Sigmoid colon (tissue), 7 donors: Measurements from ENCODE around the gene SNW1. TPM values are rescaled to one million over a fixed set of nuclear protein-coding genes. Genes with fewer than 3 reads are reported as not detected.

Experiments used
- DNase-seq: peaks from one replicate; pipeline ENCODE4 v3.0.0-alpha.2; 2019
- H3K27ac ChIP-seq, 4 donors: fragments of 200-600 bp; sonication (generic); one replicate each; pipeline ENCODE4 v1.5.1; 2016 to 2019; ENCODE audit warnings: mild to moderate bottlenecking in 1 of 4
- H3K27me3 ChIP-seq, 3 donors: fragments of 200-600 bp; sonication (generic); one replicate each; pipeline ENCODE4 v1.5.1; 2019; ENCODE audit warnings: mild to moderate bottlenecking in 1 of 3
- H3K36me3 ChIP-seq, 4 donors: fragments of 200-600 bp; sonication (generic); one replicate each; pipeline ENCODE4 v1.5.1; 2016 to 2019
- H3K4me1 ChIP-seq, 4 donors: fragments of 200-600 bp; sonication (generic); one replicate each; pipeline ENCODE4 v1.5.1; 2017 to 2019
- H3K4me3 ChIP-seq, 4 donors: fragments of 200-600 bp; sonication (generic); one replicate each; pipeline ENCODE4 v1.5.1; 2017 to 2019; ENCODE audit warnings: mild to moderate bottlenecking in 2 of 4, moderate library complexity in 1 of 4
- H3K9me3 ChIP-seq, 4 donors: fragments of 200-600 bp in 3 of 4; sonication (generic) in 3 of 4; one replicate each; pipeline versions ENCODE4 v1.5.1 to v1.6.1; 2013 to 2019
- EP300 ChIP-seq, 4 donors: sonication (generic); formaldehyde crosslinking; IDR thresholded peaks; one replicate each; pipeline ENCODE4 v1.6.1; 2017; ENCODE audit warnings: antibody characterized with exemption in 4 of 4
- POLR2A ChIP-seq, 2 donors: fragments of 450-650 bp; IDR thresholded peaks; one replicate each; pipeline ENCODE4 v1.6.1; 2016; ENCODE audit warnings: antibody characterized with exemption in 2 of 2, mild to moderate bottlenecking in 2 of 2, moderate library complexity in 2 of 2
- POLR2AphosphoS5 ChIP-seq, 4 donors: sonication (generic); formaldehyde crosslinking; IDR thresholded peaks; one replicate each; pipeline ENCODE4 v1.6.1; 2017; ENCODE audit warnings: antibody characterized with exemption in 4 of 4
- whole genome bisulfite sequencing, 2 donors: extraction: QIAGEN DNeasy Blood & Tissue Kit; methylation state at CpG; one replicate each; pipeline ENCODE4 v1.1.7; 2013; 5-methylcytosine and 5-hydroxymethylcytosine counted together
- intact Hi-C: fragments of 100-400 bp; cut with DNase I; formaldehyde crosslinking; loops from one replicate; pipeline ENCODE4 v1.15.1; 2023
- polyA plus RNA-seq, 3 donors: library from polyadenylated mRNA; stranded (reverse); fragments of 200-250 nt; gene quantifications; one replicate each; pipeline ENCODE4 v1.2.3, GENCODE V29; 2013
- total RNA-seq, 4 donors: library from RNA; depleted of rRNA; stranded (reverse); fragments of >200 nt; gene quantifications; one replicate each; pipeline ENCODE4 v1.1.0, GENCODE V29; 2016
- TF ChIP-seq, protein P1 (sequence below), 4 experiments: fragments of 450-650 bp in 3 of 4; fragments of 200-600 bp in 1 of 4; IDR thresholded peaks; one replicate each; pipeline ENCODE4 v1.5.1; 2016 to 2019; ENCODE audit warnings: antibody characterized with exemption in 4 of 4, mild to moderate bottlenecking in 3 of 4, moderate library complexity in 2 of 4
- donor health status: healthy with polysubstance abuse.
- donor health status: Bipolar disorder and iron deficiency.
- donor health status: healthy.

Gene SNW1
- total RNA-seq (10 to 100 TPM; 42.0 to 54.3 (median 46.0) TPM), polyA plus RNA-seq (10 to 100 TPM; 43.5 to 56.5 (median 55.7) TPM)

DNA sequence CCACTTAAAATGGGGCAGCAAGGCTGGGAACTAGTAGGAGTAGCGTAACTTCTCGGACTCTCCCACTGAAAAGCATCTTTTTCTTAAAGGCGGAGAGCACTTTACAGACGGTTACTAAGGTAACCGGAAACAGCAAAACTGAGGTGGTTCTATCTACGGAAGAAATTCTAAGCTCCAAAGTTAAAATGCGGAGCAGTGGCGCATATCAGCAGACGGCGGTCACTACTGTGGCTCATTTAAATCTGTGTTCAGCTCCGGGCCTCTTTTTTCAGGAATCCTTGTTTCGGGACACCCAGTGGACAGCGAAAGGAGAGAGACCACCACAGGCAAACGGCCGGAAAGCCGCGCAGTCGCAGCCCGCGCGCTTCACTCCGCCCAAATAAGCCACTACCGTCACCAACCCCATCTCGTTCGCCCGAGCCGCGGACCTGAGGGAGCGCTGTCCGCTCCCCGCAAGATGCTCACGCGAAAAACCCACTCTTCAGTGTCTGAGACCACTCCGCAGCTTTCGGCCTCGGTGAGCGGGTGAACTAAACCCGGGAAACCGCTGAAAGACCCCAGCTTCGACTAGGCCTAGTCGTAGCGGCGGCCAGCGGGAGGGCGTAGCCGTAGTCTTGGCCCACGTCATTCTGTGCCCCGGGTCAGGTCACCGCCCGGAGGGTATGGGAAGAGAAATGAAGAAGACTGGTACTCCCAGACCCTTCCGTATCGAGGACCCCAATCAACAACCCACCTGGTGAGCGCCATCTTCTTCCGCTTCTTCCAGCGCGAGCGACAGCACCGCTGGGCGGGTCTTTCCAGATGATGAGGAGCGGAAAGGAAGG lies at the start of gene SNW1:
TSS of gene SNW1 (minus strand) at position 776 of the 824 bp plus-strand sequence. CDS start at position 747, 29 bp downstream.
- Histone ChIP-seq H3K27me3 (no peaks in the 10 kb centered on the region), H3K9me3 (no peaks in the 10 kb centered on the region), H3K4me3 (peak within 1 kb of the TSS; percentile 80 to 96 (median 90)), H3K36me3 (peaks cover 0 to 6% (median 0%) of the 10 kb centered on the region in 4 donors), H3K4me1 (peaks cover 0 to 41% (median 31%) of the 10 kb centered on the region in 4 donors), H3K27ac (peak within 1 kb of the TSS; percentile 90 to 95 (median 94))
- intact Hi-C loops, result loop anchor here (1.0 to 5.0 kb wide), 2 partner anchors 40 to 303 kb away; partner anchors contain the start of genes ADCK1, AHSA1 and VIPAS39
- WGBS, 2 donors, result 0% methylated on average over 60 of the region's 60 CpGs
- DNase-seq, result peak; percentile 97
- TF ChIP-seq EP300 (IDR thresholded peaks at IDR 0.05) (no peak), POLR2A (IDR thresholded peaks at IDR 0.05) (peak; percentile 64 to 72), POLR2AphosphoS5 (IDR thresholded peaks at IDR 0.05) (peak; percentile 89 to 96 (median 92))

GRCh38 chr14:77809011-77809410 lies 48.1 kb upstream of the SNW1 start:
- no peak for DNase-seq
- TF ChIP-seq POLR2A (IDR thresholded peaks at IDR 0.05) (no peak), EP300 (IDR thresholded peaks at IDR 0.05) (no peak), POLR2AphosphoS5 (IDR thresholded peaks at IDR 0.05) (no peak)
- TF ChIP-seq, protein P1, sequence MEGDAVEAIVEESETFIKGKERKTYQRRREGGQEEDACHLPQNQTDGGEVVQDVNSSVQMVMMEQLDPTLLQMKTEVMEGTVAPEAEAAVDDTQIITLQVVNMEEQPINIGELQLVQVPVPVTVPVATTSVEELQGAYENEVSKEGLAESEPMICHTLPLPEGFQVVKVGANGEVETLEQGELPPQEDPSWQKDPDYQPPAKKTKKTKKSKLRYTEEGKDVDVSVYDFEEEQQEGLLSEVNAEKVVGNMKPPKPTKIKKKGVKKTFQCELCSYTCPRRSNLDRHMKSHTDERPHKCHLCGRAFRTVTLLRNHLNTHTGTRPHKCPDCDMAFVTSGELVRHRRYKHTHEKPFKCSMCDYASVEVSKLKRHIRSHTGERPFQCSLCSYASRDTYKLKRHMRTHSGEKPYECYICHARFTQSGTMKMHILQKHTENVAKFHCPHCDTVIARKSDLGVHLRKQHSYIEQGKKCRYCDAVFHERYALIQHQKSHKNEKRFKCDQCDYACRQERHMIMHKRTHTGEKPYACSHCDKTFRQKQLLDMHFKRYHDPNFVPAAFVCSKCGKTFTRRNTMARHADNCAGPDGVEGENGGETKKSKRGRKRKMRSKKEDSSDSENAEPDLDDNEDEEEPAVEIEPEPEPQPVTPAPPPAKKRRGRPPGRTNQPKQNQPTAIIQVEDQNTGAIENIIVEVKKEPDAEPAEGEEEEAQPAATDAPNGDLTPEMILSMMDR (IDR thresholded peaks at IDR 0.05), result no peak
- intact Hi-C loops, result loop anchor here (10.0 kb wide), 1 partner anchor 164 kb away; no protein-coding TSS in a partner anchor
- Histone ChIP-seq H3K4me1 (no peaks in the 10 kb centered on the region), H3K27me3 (no peaks in the 10 kb centered on the region), H3K27ac (no peak overlapping the region), H3K9me3 (no peaks in the 10 kb centered on the region), H3K36me3 (no peaks in the 10 kb centered on the region), H3K4me3 (no peak overlapping the region)
- WGBS, 2 donors, result 95 to 96% methylated on average over 1 of the region's 1 CpG

DNA sequence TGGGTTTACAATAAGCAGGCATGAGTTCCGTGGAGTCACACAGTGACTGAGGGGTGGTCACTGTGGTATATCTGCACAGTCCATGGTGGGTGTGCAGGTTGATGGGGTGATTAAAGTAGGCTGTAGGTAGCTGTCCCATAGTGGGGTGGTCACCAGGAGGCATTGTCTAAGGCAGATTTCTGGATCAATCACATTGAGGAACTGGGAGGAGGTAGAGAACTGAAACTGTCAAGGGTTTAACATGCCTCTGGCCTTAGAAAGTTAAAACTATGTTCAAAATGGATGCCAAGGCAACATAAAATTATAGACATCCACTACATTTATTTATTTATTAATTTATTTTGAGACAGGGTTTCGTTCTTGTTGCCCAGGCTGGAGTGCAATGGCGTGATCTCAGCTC lies 47.3 kb upstream of the SNW1 start:
- Histone ChIP-seq H3K36me3 (no peaks in the 10 kb centered on the region), H3K4me3 (no peak overlapping the region), H3K4me1 (no peaks in the 10 kb centered on the region), H3K27me3 (no peaks in the 10 kb centered on the region), H3K9me3 (no peaks in the 10 kb centered on the region), H3K27ac (no peak overlapping the region)
- no peak for TF ChIP-seq POLR2A (IDR thresholded peaks at IDR 0.05)
- no peak for TF ChIP-seq POLR2AphosphoS5 (IDR thresholded peaks at IDR 0.05)
- TF ChIP-seq, protein P1 (IDR thresholded peaks at IDR 0.05), result no peak
- no peak for TF ChIP-seq EP300 (IDR thresholded peaks at IDR 0.05)
- intact Hi-C loops, result loop anchor here (10.0 kb wide), 1 partner anchor 163 kb away; no protein-coding TSS in a partner anchor
- WGBS, 2 donors, result 96 to 97% methylated on average over 3 of the region's 3 CpGs
- no peak for DNase-seq

DNA sequence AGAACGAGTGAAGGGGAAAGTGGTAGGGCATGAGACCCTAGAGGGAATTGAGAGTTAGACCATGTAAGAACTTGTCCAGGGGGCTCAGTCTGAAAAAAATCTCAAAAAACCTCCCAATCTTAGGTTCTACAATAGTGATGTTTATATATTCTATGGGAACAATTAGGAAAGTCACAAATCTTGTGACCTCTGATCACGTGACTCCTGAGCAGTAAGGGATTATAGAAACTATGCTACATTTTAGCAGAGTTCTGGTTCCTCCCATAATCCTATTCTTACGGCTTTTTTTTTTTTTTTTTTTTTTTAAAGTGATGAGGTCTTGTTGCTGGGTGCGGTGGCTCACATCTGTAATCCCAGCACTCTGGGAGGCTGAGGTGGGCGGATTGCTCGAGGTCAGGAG lies 44.8 kb upstream of the SNW1 start:
- no peaks in the 10 kb centered on the region for H3K36me3 ChIP-seq
- no peak for DNase-seq
- no peaks in the 10 kb centered on the region for H3K9me3 ChIP-seq
- no peak overlapping the region for H3K27ac ChIP-seq
- no peak overlapping the region for H3K4me3 ChIP-seq
- WGBS, 2 donors, result 89 to 91% methylated on average over 6 of the region's 6 CpGs
- TF ChIP-seq POLR2A (IDR thresholded peaks at IDR 0.05) (no peak), EP300 (IDR thresholded peaks at IDR 0.05) (no peak), POLR2AphosphoS5 (IDR thresholded peaks at IDR 0.05) (no peak)
- TF ChIP-seq, protein P1 (IDR thresholded peaks at IDR 0.05), result no peak
- H3K4me1 ChIP-seq, result peaks cover 0 to 5% (median under 1%) of the 10 kb centered on the region in 4 donors
- intact Hi-C loops, result loop anchor here (10.0 kb wide), 1 partner anchor 161 kb away; no protein-coding TSS in a partner anchor
- H3K27me3 ChIP-seq, result no peaks in the 10 kb centered on the region

DNA sequence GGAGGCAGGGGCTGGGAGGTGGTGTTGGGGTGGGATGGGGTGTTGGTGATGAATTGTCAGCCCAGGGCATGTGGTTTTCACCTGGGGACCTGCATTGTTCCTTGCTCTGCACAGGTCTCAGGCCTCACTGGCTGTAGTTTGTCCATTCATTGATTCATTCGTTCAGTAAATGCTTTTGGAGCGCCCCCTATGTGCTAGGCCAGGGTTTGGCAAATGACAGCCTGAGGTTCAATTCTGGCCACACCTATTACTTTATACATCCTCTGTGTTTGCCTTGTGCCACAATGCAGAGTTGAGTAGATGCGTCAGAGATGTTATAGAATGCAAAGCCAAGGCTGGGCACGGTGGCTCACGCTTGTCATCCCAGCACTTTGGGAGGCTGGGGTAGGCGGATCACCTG lies 43.6 kb upstream of the SNW1 start:
- no peak for TF ChIP-seq EP300 (IDR thresholded peaks at IDR 0.05)
- TF ChIP-seq POLR2A (IDR thresholded peaks at IDR 0.05), result no peak
- TF ChIP-seq, protein P1 (IDR thresholded peaks at IDR 0.05), result no peak
- no peak for TF ChIP-seq POLR2AphosphoS5 (IDR thresholded peaks at IDR 0.05)
- intact Hi-C loops, result loop anchor here (10.0 kb wide), 1 partner anchor 160 kb away; no protein-coding TSS in a partner anchor
- no peaks in the 10 kb centered on the region for H3K27me3 ChIP-seq
- H3K27ac ChIP-seq, result no peak overlapping the region
- WGBS, 2 donors, result 30 to 52% methylated on average over 6 of the region's 6 CpGs
- H3K4me1 ChIP-seq, result peaks cover 0 to 11% (median 3%) of the 10 kb centered on the region in 4 donors
- H3K36me3 ChIP-seq, result no peaks in the 10 kb centered on the region
- no peak overlapping the region for H3K4me3 ChIP-seq
- DNase-seq, result no peak
- no peaks in the 10 kb centered on the region for H3K9me3 ChIP-seq
